ENCODE data around the gene TRAPPC2L.

DNA sequence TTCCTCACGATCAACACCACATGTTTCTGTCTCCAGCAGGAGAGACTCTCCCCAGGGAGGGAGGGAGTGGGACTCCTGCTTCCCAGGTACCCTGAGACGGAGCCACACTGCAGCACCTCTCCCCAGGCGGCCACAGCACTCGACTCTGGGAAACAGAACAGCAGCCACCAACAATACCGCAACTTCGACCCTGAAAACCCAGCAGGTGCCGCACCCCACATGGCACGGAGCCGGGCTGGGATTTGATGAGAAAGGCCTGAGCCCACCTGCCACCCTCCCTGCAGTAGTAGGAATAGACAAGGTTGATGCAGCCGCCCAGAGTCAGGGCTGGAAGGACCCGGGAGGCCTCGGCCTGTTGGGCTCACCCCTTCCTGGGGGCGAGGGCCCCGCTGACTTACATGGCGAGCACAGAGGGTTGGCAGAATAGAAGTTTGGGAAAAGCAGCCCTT, 14.6 kb upstream of the TRAPPC2L start:
- TF ChIP-seq, protein P1, sequence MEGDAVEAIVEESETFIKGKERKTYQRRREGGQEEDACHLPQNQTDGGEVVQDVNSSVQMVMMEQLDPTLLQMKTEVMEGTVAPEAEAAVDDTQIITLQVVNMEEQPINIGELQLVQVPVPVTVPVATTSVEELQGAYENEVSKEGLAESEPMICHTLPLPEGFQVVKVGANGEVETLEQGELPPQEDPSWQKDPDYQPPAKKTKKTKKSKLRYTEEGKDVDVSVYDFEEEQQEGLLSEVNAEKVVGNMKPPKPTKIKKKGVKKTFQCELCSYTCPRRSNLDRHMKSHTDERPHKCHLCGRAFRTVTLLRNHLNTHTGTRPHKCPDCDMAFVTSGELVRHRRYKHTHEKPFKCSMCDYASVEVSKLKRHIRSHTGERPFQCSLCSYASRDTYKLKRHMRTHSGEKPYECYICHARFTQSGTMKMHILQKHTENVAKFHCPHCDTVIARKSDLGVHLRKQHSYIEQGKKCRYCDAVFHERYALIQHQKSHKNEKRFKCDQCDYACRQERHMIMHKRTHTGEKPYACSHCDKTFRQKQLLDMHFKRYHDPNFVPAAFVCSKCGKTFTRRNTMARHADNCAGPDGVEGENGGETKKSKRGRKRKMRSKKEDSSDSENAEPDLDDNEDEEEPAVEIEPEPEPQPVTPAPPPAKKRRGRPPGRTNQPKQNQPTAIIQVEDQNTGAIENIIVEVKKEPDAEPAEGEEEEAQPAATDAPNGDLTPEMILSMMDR (conservative IDR thresholded peaks at IDR 0.05; ENCODE audit: low read depth in 2 of 2): no peak
- TF ChIP-seq CREB1 (CRISPR knock-in tag; IDR thresholded peaks at IDR 0.05; ENCODE audit: low read depth): no peak
- TF ChIP-seq, protein P2, sequence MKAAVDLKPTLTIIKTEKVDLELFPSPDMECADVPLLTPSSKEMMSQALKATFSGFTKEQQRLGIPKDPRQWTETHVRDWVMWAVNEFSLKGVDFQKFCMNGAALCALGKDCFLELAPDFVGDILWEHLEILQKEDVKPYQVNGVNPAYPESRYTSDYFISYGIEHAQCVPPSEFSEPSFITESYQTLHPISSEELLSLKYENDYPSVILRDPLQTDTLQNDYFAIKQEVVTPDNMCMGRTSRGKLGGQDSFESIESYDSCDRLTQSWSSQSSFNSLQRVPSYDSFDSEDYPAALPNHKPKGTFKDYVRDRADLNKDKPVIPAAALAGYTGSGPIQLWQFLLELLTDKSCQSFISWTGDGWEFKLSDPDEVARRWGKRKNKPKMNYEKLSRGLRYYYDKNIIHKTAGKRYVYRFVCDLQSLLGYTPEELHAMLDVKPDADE (IDR thresholded peaks at IDR 0.05): no peak
- TF ChIP-seq, protein P3, sequence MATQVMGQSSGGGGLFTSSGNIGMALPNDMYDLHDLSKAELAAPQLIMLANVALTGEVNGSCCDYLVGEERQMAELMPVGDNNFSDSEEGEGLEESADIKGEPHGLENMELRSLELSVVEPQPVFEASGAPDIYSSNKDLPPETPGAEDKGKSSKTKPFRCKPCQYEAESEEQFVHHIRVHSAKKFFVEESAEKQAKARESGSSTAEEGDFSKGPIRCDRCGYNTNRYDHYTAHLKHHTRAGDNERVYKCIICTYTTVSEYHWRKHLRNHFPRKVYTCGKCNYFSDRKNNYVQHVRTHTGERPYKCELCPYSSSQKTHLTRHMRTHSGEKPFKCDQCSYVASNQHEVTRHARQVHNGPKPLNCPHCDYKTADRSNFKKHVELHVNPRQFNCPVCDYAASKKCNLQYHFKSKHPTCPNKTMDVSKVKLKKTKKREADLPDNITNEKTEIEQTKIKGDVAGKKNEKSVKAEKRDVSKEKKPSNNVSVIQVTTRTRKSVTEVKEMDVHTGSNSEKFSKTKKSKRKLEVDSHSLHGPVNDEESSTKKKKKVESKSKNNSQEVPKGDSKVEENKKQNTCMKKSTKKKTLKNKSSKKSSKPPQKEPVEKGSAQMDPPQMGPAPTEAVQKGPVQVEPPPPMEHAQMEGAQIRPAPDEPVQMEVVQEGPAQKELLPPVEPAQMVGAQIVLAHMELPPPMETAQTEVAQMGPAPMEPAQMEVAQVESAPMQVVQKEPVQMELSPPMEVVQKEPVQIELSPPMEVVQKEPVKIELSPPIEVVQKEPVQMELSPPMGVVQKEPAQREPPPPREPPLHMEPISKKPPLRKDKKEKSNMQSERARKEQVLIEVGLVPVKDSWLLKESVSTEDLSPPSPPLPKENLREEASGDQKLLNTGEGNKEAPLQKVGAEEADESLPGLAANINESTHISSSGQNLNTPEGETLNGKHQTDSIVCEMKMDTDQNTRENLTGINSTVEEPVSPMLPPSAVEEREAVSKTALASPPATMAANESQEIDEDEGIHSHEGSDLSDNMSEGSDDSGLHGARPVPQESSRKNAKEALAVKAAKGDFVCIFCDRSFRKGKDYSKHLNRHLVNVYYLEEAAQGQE (IDR thresholded peaks at IDR 0.05; ENCODE audit: unreplicated experiment): no peak
- no peak for TF ChIP-seq ZNF114 (CRISPR knock-in tag; IDR thresholded peaks at IDR 0.05)
- no peak for TF ChIP-seq POLR2AphosphoS5 (IDR thresholded peaks at IDR 0.05; ENCODE audit: low read depth)
- TF ChIP-seq JUNB (IDR thresholded peaks at IDR 0.05; ENCODE audit: unreplicated experiment): no peak
- TF ChIP-seq EZH2 (IDR thresholded peaks at IDR 0.05; ENCODE audit: low read depth, unreplicated experiment): no peak
- TF ChIP-seq NANOG (IDR thresholded peaks at IDR 0.05; ENCODE audit: borderline replicate concordance): no peak
- no peak for TF ChIP-seq EZH2phosphoT487 (IDR thresholded peaks at IDR 0.05; ENCODE audit: unreplicated experiment)
